ENCODE measurements around the gene PARM1.

The PARM1 gene

DNA sequence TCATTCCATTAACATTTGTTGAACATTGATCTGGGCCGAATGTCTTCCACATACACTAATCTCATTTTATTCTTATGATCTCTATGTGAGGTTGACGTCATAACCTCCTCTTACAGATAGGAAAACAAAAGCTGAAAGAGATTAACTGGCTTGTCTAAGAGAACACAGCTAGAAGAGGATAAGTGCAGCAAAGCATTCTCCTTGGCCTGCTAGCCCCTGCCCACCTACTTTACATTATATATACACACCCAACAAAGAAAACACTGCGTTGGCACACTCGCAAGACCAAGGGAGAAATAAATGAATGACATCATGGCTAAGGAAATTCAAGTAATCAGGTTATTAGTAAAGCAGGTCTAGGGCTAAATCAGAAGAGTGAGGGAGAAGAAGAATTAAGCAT, 138.4 kb downstream of the PARM1 start:
- TF ChIP-seq, protein P1, sequence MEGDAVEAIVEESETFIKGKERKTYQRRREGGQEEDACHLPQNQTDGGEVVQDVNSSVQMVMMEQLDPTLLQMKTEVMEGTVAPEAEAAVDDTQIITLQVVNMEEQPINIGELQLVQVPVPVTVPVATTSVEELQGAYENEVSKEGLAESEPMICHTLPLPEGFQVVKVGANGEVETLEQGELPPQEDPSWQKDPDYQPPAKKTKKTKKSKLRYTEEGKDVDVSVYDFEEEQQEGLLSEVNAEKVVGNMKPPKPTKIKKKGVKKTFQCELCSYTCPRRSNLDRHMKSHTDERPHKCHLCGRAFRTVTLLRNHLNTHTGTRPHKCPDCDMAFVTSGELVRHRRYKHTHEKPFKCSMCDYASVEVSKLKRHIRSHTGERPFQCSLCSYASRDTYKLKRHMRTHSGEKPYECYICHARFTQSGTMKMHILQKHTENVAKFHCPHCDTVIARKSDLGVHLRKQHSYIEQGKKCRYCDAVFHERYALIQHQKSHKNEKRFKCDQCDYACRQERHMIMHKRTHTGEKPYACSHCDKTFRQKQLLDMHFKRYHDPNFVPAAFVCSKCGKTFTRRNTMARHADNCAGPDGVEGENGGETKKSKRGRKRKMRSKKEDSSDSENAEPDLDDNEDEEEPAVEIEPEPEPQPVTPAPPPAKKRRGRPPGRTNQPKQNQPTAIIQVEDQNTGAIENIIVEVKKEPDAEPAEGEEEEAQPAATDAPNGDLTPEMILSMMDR (conservative IDR thresholded peaks at IDR 0.05), result no peak
- no peak overlapping the region for H3K27ac ChIP-seq

DNA sequence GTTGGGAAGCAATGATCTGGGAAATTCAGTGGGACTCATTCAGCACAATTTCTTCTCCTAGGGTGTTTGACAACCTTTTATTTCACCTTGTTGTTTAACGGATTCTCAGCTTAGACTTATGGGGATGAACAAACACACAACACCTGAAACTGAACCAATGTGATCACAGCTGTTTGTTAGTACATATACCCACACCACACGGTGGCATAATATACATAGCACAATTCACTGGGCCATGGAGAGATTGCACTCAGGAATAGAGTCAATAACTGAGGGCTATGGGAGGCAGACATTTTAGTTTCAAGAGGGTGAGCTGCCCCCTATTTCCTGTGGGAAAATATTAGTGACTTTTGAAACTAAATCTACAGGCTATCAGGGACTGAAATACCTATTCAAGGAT, 148.0 kb downstream of the PARM1 start:
- H3K27ac ChIP-seq, result no peak overlapping the region
- TF ChIP-seq, protein P1 (conservative IDR thresholded peaks at IDR 0.05), result no peak; the same call in 1 of the 2 replicates

DNA sequence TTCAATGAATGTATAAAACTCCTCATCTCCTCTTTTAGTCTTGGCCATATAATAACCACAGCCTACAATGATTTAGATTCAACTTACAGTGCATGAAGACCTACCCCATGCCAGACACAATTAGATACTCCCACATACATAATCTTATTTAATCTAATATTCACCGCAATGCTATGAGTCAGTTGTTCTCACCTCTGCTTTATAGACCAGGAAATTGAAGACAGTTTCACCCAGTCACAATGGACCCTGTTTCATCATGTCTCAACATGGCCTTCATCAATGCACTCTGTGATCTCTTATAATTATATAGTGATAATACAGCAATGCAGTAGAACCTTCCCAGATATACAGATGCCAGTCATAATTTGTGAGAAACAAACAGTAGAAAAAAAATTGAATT, 148.6 kb downstream of the PARM1 start:
- H3K27ac ChIP-seq, result no peak overlapping the region
- TF ChIP-seq, protein P1 (conservative IDR thresholded peaks at IDR 0.05), result no peak

DNA sequence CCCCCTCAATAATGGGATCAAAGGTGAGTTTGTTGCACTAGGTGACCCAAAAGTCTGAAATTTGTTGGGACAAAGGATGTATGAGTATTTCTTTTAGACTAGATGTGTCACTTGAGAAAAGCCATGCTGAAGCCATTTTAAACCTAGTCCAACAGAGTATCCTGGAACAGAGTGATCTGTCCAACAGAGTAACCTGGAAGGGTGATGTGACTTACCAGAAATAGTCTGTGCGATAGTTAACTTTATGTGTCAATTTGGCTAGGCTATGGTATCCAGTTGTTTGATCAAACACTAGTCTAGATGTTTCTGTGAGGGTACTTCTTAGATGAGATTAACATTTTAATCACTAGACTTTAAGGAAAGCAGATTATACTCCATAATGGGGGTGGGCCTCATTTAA, 154.5 kb downstream of the PARM1 start:
- no peak overlapping the region for H3K27ac ChIP-seq
- TF ChIP-seq, protein P1 (conservative IDR thresholded peaks at IDR 0.05), result no peak

DNA sequence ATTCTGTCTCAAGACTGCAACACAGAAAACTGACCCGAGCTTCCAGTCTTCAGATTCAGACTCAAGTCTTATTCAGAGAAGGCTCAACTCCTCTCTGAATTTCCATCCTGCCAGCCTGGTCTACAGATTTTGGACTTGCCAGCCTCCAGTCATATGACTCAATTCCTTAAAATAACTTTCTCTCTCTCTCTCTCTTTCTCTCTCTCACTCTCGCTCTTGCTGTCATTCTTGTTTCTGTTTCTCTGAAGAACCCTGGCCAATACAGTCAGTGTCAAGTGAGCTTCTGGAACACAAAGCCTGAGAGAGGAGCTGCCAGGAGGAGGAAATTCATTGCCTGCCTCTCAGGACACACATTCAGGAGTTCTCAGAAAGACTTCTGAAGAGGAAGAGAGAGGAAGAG, 154.9 kb downstream of the PARM1 start:
- TF ChIP-seq, protein P1 (conservative IDR thresholded peaks at IDR 0.05), result no peak
- no peak overlapping the region for H3K27ac ChIP-seq

DNA sequence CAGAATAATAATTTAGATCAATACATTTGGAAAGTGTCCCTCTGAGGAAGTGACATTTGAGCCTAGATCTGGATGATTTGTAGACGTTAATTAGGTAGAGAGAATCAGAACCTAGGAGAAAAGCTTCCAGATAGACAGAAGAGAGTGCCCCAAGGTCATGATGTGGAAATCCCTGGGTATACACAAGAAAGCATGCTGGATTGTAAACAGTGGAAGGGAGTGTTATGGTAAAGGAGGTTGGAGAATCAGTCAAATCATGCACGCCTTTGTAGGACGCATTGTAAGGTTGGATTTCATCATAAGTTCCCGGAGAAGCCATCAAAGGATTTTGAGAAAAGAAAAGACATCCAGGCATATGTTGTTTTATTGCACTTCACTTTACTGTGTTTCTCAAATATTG, 156.3 kb downstream of the PARM1 start:
- H3K27ac ChIP-seq, result no peak overlapping the region
- TF ChIP-seq, protein P1 (conservative IDR thresholded peaks at IDR 0.05), result no peak

DNA sequence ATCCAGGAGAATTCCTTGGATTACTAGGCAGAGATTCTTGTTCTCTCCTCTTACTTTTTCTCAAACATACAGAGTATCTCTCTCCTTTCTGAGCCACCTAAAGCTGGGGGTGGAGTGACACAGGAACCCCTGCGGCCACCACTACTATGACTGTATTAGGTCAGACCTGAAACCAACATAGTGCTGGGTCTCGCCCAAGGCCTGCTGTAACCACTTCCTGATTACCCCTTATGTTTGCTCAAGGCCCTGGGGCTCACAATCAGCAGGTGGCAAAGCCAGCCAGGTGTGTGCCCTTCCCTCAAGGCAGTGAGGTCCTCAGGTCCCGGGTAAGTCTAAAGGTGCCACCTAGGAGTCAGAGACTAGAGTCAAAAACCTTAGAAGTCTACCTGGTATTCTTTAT, 166.4 kb downstream of the PARM1 start:
- TF ChIP-seq, protein P1 (conservative IDR thresholded peaks at IDR 0.05), result no peak
- no peak overlapping the region for H3K27ac ChIP-seq

All from VCaP (cell line).